ENCODE measurements around the gene ADGRG7.

- TF ChIP-seq EZH2 (IDR thresholded peaks at IDR 0.05; ENCODE audit: borderline replicate concordance, insufficient read depth, low read depth, low read length, poor library complexity, severe bottlenecking) (no peak), CTCF (IDR thresholded peaks at IDR 0.05) (no peak)
Observed at GRCh38 chr3:100614941-100615340, 5.5 kb downstream of the ADGRG7 start.
